AG04449 (cell line): Measurements from ENCODE around the gene COX7B2.

ENCODE experiments used
- CTCF ChIA-PET: fragments of 350-600 bp; formaldehyde crosslinking; extraction: SDS; loops from one replicate; lab custom pipeline; 2021; ENCODE audit warnings: antibody characterized with exemption; lab: Yijun Ruan, JAX
- POLR2A ChIA-PET: fragments of 400-600, 350-600 bp; formaldehyde crosslinking; extraction: SDS; loops from one replicate; lab custom pipeline; 2020; ENCODE audit warnings: antibody characterized with exemption, inconsistent platforms; lab: Yijun Ruan, JAX
- DNase-seq: peaks from one replicate; pipeline ENCODE4 v3.0.0-alpha.2; 2010; ENCODE audit warnings: low read depth, low spot score
- H3K4me3 ChIP-seq: 2 replicates; pipeline ENCODE4 v1.5.1; 2011; ENCODE audit warnings: low read depth, mild to moderate bottlenecking, control low read depth, low read length
- TF ChIP-seq, protein P1 (sequence below): IDR thresholded peaks from one replicate; pipeline ENCODE4 v1.5.1; 2011; ENCODE audit warnings: mild to moderate bottlenecking, moderate library complexity, low read length, control low read depth, inconsistent platforms; ENCODE audit not compliant: insufficient read depth; ENCODE audit errors: missing control alignments

COX7B2 gene

DNA sequence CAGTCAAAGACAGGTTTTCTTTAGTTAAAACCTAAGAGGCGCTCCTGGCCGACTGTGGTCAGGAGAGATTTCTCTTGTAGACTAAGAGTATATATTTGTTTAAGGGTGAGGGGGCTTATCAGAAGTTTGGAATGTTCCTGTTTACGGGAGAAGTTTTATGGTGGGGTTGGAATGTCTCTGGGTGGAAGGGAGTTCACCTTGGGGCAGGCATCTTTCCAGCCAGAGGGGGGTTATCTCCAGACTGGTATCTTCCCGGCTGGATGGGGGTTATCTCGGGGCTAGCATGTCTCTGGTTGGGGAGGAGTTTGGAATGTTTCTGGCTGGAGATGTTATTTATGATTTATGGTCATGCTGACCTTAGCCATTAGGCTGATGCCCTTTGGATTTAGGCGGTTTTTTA lies 116.0 kb downstream of the COX7B2 start:
- POLR2A ChIA-PET: no interaction called here
- DNase-seq: no peak
- no peak overlapping the region for H3K4me3 ChIP-seq
- CTCF ChIA-PET: no interaction called here
- TF ChIP-seq, protein P1, sequence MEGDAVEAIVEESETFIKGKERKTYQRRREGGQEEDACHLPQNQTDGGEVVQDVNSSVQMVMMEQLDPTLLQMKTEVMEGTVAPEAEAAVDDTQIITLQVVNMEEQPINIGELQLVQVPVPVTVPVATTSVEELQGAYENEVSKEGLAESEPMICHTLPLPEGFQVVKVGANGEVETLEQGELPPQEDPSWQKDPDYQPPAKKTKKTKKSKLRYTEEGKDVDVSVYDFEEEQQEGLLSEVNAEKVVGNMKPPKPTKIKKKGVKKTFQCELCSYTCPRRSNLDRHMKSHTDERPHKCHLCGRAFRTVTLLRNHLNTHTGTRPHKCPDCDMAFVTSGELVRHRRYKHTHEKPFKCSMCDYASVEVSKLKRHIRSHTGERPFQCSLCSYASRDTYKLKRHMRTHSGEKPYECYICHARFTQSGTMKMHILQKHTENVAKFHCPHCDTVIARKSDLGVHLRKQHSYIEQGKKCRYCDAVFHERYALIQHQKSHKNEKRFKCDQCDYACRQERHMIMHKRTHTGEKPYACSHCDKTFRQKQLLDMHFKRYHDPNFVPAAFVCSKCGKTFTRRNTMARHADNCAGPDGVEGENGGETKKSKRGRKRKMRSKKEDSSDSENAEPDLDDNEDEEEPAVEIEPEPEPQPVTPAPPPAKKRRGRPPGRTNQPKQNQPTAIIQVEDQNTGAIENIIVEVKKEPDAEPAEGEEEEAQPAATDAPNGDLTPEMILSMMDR: no peak

DNA sequence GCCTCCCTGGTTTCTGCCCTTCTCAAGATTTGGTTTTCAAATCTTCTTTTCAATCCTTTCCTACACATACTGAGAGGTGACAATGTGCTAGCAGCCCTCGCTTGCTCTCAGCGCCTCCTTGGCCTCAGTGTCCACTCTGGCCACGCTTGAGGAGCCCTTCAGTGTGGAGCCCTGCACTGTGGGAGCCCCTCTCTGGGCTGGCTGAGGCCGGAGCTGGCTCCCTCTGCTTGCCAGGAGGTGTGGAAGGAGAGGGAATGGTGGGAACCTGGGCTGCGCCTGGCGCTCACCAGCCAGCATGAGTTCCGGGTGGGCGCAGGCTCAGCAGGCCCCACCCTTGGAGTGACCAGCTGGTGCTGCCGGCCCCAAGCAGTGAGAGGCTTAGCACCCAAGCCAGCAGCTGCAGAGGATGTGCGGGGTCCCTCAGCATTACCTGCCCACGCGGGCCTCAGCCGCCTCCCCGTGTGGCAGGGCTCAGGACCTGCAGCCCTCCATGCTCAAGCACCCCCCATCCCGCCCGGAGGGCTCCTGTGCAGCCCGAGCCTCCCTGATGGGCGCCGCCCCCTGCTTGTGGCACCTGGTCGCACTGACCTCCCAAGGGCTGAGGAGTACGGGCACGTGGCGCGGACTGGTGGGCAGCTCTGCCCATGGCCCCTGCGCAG lies 127.5 kb downstream of the COX7B2 start:
- TF ChIP-seq, protein P1: no peak
- CTCF ChIA-PET: no interaction called here
- DNase-seq: no peak
- POLR2A ChIA-PET: no interaction called here
- H3K4me3 ChIP-seq: no peak overlapping the region

DNA sequence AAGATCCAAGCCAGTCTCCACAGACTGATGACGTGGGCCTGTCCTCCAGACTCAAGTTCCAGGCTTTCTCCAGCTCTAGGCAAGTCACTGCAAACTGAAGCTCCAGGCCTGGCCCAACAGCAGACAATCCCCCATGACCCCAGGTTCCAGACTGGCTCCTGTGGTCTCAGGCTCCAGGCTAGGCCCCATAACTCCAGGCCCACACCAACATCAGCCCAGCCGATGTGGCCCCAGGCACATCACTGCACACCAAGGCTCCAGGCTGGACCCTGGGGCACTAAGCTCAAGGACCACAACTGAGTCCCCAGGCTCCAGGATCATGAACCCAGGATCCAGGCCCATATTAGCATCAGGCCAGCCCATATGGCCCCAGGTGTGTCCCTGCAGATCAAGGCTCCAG lies 143.6 kb downstream of the COX7B2 start:
- no peak for DNase-seq
- TF ChIP-seq, protein P1: no peak
- ChIA-PET CTCF (no interaction called here), POLR2A (no interaction called here)
- no peak overlapping the region for H3K4me3 ChIP-seq

DNA sequence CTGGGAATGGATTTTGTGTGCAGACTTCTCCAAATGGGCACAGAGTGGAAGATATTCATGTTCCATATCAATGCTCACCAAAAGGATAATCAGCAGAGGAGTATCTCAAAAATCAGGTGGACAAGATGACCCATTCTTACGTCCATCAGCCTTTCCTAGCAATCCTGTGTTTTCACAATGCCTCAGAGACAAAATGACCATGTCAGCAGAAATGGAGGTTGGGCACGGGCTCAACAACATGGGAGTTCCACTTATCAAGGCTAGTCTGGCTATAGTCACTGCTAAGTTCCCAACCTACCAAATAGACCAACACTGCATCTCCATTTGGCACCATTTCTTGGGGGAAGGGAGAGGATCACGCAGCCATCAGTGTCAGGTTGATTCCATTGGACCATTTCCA lies 179.0 kb downstream of the COX7B2 start:
- CTCF ChIA-PET: no interaction called here
- no peak for DNase-seq
- TF ChIP-seq, protein P1: no peak
- POLR2A ChIA-PET: no interaction called here
- H3K4me3 ChIP-seq: no peak overlapping the region

DNA sequence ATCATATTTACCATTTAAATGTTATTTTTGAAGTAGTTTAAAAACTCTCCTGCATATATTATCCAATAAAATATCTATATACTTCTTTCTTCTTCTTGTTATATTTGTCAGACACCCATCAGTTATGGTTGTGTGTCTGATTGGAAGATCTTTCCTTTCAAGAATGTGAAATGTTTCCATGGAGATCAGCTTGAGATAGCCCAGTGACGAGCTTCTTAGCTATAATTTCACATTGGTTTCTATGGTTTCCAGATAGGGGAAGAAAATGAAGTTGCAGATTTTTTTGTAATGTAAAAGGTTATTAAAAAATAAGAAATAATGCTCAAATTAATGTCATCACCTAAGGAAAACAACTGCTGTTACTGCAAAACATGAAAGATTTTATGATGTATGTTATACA lies 189.0 kb downstream of the COX7B2 start:
- no peak overlapping the region for H3K4me3 ChIP-seq
- CTCF ChIA-PET: no interaction called here
- POLR2A ChIA-PET: no interaction called here
- DNase-seq: no peak
- TF ChIP-seq, protein P1: no peak

DNA sequence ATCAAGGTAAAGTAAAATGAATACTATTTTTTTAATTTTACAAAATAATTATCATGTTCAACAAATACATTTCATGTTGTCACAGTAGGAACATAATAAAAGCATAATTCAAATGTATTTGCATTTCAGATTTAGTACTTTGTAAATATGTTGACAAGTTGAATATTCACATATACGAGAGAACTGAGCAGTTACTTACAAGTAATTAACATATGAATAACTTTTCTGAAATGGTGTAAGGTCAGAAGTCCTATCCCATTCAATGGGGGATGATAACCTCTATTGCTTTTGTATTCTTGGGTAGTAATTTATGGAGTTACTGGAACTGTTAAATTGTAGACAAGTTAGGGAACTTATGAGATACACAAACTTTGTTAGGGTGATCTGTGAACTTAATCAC lies 191.1 kb downstream of the COX7B2 start:
- no peak for DNase-seq
- TF ChIP-seq, protein P1: no peak
- no peak overlapping the region for H3K4me3 ChIP-seq
- POLR2A ChIA-PET: no interaction called here
- CTCF ChIA-PET: no interaction called here
